RWPE2 (cell line): ENCODE results near the gene PITRM1.

Experiments used
- ATAC-seq: fragments of 200-7000 bp; cut with Tn5 transposase; 3 replicates; pipeline ENCODE4 v1.9.1; 2021; ENCODE audit warnings: low read depth
- DNase-seq: peaks from one replicate; pipeline ENCODE4 v3.0.0-alpha.2; 2020; ENCODE audit warnings: low spot score
- H3K27ac ChIP-seq: fragments of 450-650 bp; 2 replicates; pipeline ENCODE4 v1.5.1; 2017; ENCODE audit warnings: mild to moderate bottlenecking; ENCODE audit not compliant: poor library complexity, severe bottlenecking
- H3K27me3 ChIP-seq: fragments of 250-450 bp; sonication (Bioruptor Pico); 2 replicates; pipeline ENCODE4 v1.5.1; 2021; ENCODE audit warnings: mild to moderate bottlenecking, moderate library complexity; ENCODE audit not compliant: insufficient read depth, poor library complexity, severe bottlenecking
- H3K36me3 ChIP-seq: fragments of 250-450 bp; sonication (Bioruptor Pico); 2 replicates; pipeline ENCODE4 v1.5.1; 2020; ENCODE audit warnings: low read depth, mild to moderate bottlenecking, moderate library complexity
- H3K4me1 ChIP-seq: fragments of 250-450 bp; sonication (Bioruptor Pico); 2 replicates; pipeline ENCODE4 v1.5.1; 2021; ENCODE audit warnings: mild to moderate bottlenecking, moderate library complexity; ENCODE audit not compliant: insufficient read depth, poor library complexity, severe bottlenecking
- H3K4me3 ChIP-seq: fragments of 250-450 bp; sonication (Bioruptor Pico); 2 replicates; pipeline ENCODE4 v1.5.1; 2021; ENCODE audit warnings: mild to moderate bottlenecking, moderate library complexity; ENCODE audit not compliant: severe bottlenecking
- H3K9me3 ChIP-seq: fragments of 250-450 bp; sonication (Bioruptor Pico); 2 replicates; pipeline ENCODE4 v1.5.1; 2021; ENCODE audit warnings: mild to moderate bottlenecking, moderate library complexity; ENCODE audit not compliant: severe bottlenecking
- CTCF ChIP-seq: fragments of 450-650 bp; IDR thresholded peaks from one replicate; pipeline ENCODE4 v1.5.1; 2017; ENCODE audit warnings: mild to moderate bottlenecking, moderate library complexity; ENCODE audit not compliant: poor library complexity, severe bottlenecking

PITRM1 gene

GRCh38 chr10:3122034-3122433 lies 50.5 kb downstream of the PITRM1 start:
- H3K27me3 ChIP-seq, result no peaks in the 10 kb centered on the region
- H3K4me1 ChIP-seq, result no peaks in the 10 kb centered on the region
- peaks cover 81% of the 10 kb centered on the region for H3K36me3 ChIP-seq
- DNase-seq (no peak), ATAC-seq (no peak)
- H3K9me3 ChIP-seq, result no peaks in the 10 kb centered on the region
- H3K27ac ChIP-seq, result no peak overlapping the region
- no peak for TF ChIP-seq CTCF
- no peak overlapping the region for H3K4me3 ChIP-seq

- Histone ChIP-seq H3K27ac (no peak overlapping the region), H3K36me3 (peaks cover 83% of the 10 kb centered on the region), H3K9me3 (no peaks in the 10 kb centered on the region), H3K27me3 (no peaks in the 10 kb centered on the region), H3K4me3 (no peak overlapping the region), H3K4me1 (no peaks in the 10 kb centered on the region)
- DNase-seq (no peak), ATAC-seq (peak; percentile 23; the same call in 1 of the 3 replicates)
- peak; percentile 52 for TF ChIP-seq CTCF
Measured at GRCh38 chr10:3119796-3120459, 52.7 kb downstream of the PITRM1 start.

GRCh38 chr10:3118641-3119091 lies 53.9 kb downstream of the PITRM1 start:
- no peak overlapping the region for H3K4me3 ChIP-seq
- peaks cover 88% of the 10 kb centered on the region for H3K36me3 ChIP-seq
- no peaks in the 10 kb centered on the region for H3K9me3 ChIP-seq
- H3K27ac ChIP-seq, result no peak overlapping the region
- no peaks in the 10 kb centered on the region for H3K4me1 ChIP-seq
- DNase-seq (no peak), ATAC-seq (no peak)
- TF ChIP-seq CTCF, result no peak
- no peaks in the 10 kb centered on the region for H3K27me3 ChIP-seq

- ATAC-seq, result no peak
- Histone ChIP-seq H3K27me3 (no peaks in the 10 kb centered on the region), H3K27ac (no peak overlapping the region), H3K4me3 (no peak overlapping the region), H3K9me3 (no peaks in the 10 kb centered on the region), H3K36me3 (peaks cover 88% of the 10 kb centered on the region), H3K4me1 (no peaks in the 10 kb centered on the region)
- TF ChIP-seq CTCF, result no peak
- no peak for DNase-seq
Measured at GRCh38 chr10:3117486-3117885, 55.1 kb downstream of the PITRM1 start.

GRCh38 chr10:3116508-3117100 lies 56.0 kb downstream of the PITRM1 start:
- Histone ChIP-seq H3K4me3 (no peak overlapping the region), H3K4me1 (no peaks in the 10 kb centered on the region), H3K27me3 (no peaks in the 10 kb centered on the region), H3K27ac (no peak overlapping the region), H3K36me3 (peaks cover 90% of the 10 kb centered on the region), H3K9me3 (no peaks in the 10 kb centered on the region)
- no peak for TF ChIP-seq CTCF
- DNase-seq, result no peak
- no peak for ATAC-seq
